ENCODE measurements around the gene FAM151A.

The FAM151A gene

GRCh38 chr1:54575605-54576290 is 47.6 kb downstream of the FAM151A start:
- DNase-seq: peak; percentile 18

- DNase-seq: no peak
Measured at GRCh38 chr1:54575161-54575560, 48.2 kb downstream of the FAM151A start.

- no peak for DNase-seq
Measured at GRCh38 chr1:54574158-54574778, 49.1 kb downstream of the FAM151A start.

GRCh38 chr1:54572542-54572850 is 50.8 kb downstream of the FAM151A start:
- no peak for DNase-seq

- DNase-seq: no peak
Measured at GRCh38 chr1:54571803-54572541, 51.4 kb downstream of the FAM151A start.

GRCh38 chr1:54571326-54571725 is 52.0 kb downstream of the FAM151A start:
- DNase-seq: no peak

GRCh38 chr1:54570161-54570560 is 53.2 kb downstream of the FAM151A start:
- DNase-seq: no peak

GRCh38 chr1:54569339-54569738 is 54.0 kb downstream of the FAM151A start:
- DNase-seq: no peak

GRCh38 chr1:54567961-54568360 is 55.4 kb downstream of the FAM151A start:
- DNase-seq: peak; percentile 82

- no peak for DNase-seq
Measured at GRCh38 chr1:54566438-54567141, 56.7 kb downstream of the FAM151A start.

- DNase-seq: no peak
Measured at GRCh38 chr1:54565113-54565501, 58.2 kb downstream of the FAM151A start.

GRCh38 chr1:54564312-54565112 is 58.8 kb downstream of the FAM151A start:
- no peak for DNase-seq

- DNase-seq: no peak
Measured at GRCh38 chr1:54559771-54560231, 63.5 kb downstream of the FAM151A start.
